PFSK-1 (cell line): Measurements from ENCODE around the gene KAT8.

ENCODE experiments used
- POLR2AphosphoS5 ChIP-seq: IDR thresholded peaks from 2 replicates; pipeline ENCODE4 v1.6.1; 2012; ENCODE audit warnings: low read depth, mild to moderate bottlenecking, control low read depth, low read length, moderate library complexity
- SIN3A ChIP-seq: IDR thresholded peaks from 2 replicates; pipeline ENCODE4 v1.6.1; 2012; ENCODE audit warnings: mild to moderate bottlenecking, low read length, moderate library complexity, borderline replicate concordance; ENCODE audit not compliant: insufficient read depth
- TAF1 ChIP-seq: IDR thresholded peaks from 2 replicates; pipeline ENCODE4 v1.6.1; 2012; ENCODE audit warnings: low read length, control low read depth, borderline replicate concordance; ENCODE audit not compliant: insufficient read depth

- no peak for TF ChIP-seq TAF1
- TF ChIP-seq SIN3A: no peak
- no peak for TF ChIP-seq POLR2AphosphoS5
These were observed 38.7 kb upstream of the KAT8 start for GRCh38 chr16:31078597-31079341.
